GM23338 (cell line): ENCODE results near the gene DPYSL5.

Experiments
- EZH2 ChIP-seq: fragments of 200-600 bp; sonication (generic); IDR thresholded peaks from one replicate; pipeline ENCODE4 v1.8.0; 2017; ENCODE audit warnings: antibody characterized with exemption, mild to moderate bottlenecking, low read depth; ENCODE audit not compliant: unreplicated experiment
- POLR2AphosphoS5 ChIP-seq: IDR thresholded peaks from 2 replicates; pipeline ENCODE4 v1.6.1; 2016; ENCODE audit warnings: antibody characterized with exemption, low read depth

DNA sequence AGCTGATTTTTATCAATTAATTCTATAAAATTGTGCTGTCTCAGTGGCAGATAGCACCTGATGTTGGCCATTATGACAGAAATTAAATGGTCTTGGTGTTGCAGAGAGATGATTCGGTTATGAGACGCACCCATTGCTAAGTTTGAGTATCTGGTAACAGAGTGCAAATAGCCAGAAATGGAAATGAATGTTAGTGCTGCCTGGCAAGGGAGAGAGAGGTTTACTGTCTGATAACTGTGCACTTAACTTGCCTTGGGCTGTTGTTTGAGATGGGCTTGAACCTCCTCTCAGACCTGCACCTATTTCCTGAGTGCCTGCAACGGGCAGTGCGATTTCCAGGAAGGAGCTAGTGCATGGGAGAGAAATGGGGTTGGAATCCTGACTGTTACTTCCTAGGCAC is 11.7 kb downstream of the DPYSL5 start:
- TF ChIP-seq POLR2AphosphoS5: no peak
- TF ChIP-seq EZH2: no peak
